Neural progenitor cell (in vitro differentiated cells): Measurements from ENCODE around the gene ZNF341. TPM values are rescaled to one million over a fixed set of nuclear protein-coding genes. Genes with fewer than 3 reads are reported as not detected.
A peak's percentile ranks its signal among the peaks of the same experiment; 100 is the strongest.

Experiments
- DNase-seq: peaks from one replicate; pipeline ENCODE4 v3.0.0-alpha.2; 2016; ENCODE audit warnings: low spot score
- H2AFZ ChIP-seq: fragments of 200-600 bp; sonication (generic); replicated peaks from 2 replicates; pipeline ENCODE4 v1.6.1; 2016; ENCODE audit warnings: antibody characterized with exemption
- H3F3A ChIP-seq: fragments of 200-600 bp; sonication (generic); 2 replicates; pipeline ENCODE4 v1.6.1; 2016; ENCODE audit warnings: antibody characterized with exemption, low read depth
- H3K27ac ChIP-seq: fragments of 200-600 bp; sonication (generic); 2 replicates; pipeline ENCODE4 v1.5.1; 2016; ENCODE audit warnings: mild to moderate bottlenecking
- H3K27me3 ChIP-seq: fragments of 200-600 bp; sonication (generic); 2 replicates; pipeline ENCODE4 v1.6.1; 2016; ENCODE audit warnings: mild to moderate bottlenecking, moderate library complexity
- H3K36me3 ChIP-seq: fragments of 200-600 bp; sonication (generic); 2 replicates; pipeline ENCODE4 v1.5.1; 2016
- H3K4me1 ChIP-seq: fragments of 200-600 bp; sonication (generic); 2 replicates; pipeline ENCODE4 v1.6.1; 2016; ENCODE audit warnings: mixed run types
- H3K4me2 ChIP-seq: fragments of 200-600 bp; sonication (generic); 2 replicates; pipeline ENCODE4 v1.6.1; 2016
- H3K4me3 ChIP-seq: fragments of 200-600 bp; sonication (generic); 2 replicates; pipeline ENCODE4 v1.5.1; 2016
- H3K79me2 ChIP-seq: fragments of 200-600 bp; sonication (generic); 2 replicates; pipeline ENCODE4 v1.6.1; 2016; ENCODE audit warnings: low read depth
- H3K9ac ChIP-seq: fragments of 200-600 bp; sonication (generic); 2 replicates; pipeline ENCODE4 v1.6.1; 2016
- H3K9me3 ChIP-seq: fragments of 200-600 bp; sonication (generic); 2 replicates; pipeline ENCODE4 v1.5.1; 2016; ENCODE audit warnings: low read depth
- H4K20me1 ChIP-seq: fragments of 200-600 bp; sonication (generic); 2 replicates; pipeline ENCODE4 v1.6.1; 2016; ENCODE audit warnings: low read depth
- H3K27ac Mint-ChIP-seq: 3 replicates; pipeline ENCODE4 v1.8.0; 2021; ENCODE audit warnings: mixed read lengths
- H3K27me3 Mint-ChIP-seq: 2 replicates; pipeline ENCODE4 v1.8.0; 2022; ENCODE audit warnings: low read depth, mild to moderate bottlenecking, inconsistent platforms, moderate library complexity, mixed read lengths; ENCODE audit not compliant: insufficient read depth
- H3K36me3 Mint-ChIP-seq: 3 replicates; pipeline ENCODE4 v1.8.0; 2021; ENCODE audit warnings: mixed read lengths
- H3K4me1 Mint-ChIP-seq: 3 replicates; pipeline ENCODE4 v1.8.0; 2021; ENCODE audit warnings: mixed read lengths
- H3K4me3 Mint-ChIP-seq: 3 replicates; pipeline ENCODE4 v1.8.0; 2021; ENCODE audit warnings: mild to moderate bottlenecking, moderate library complexity, mixed read lengths
- H3K9me3 Mint-ChIP-seq: 3 replicates; pipeline ENCODE4 v1.8.0; 2020; ENCODE audit warnings: mixed read lengths
- EZH2 ChIP-seq: fragments of 200-600 bp; sonication (generic); IDR thresholded peaks from 2 replicates; pipeline ENCODE4 v1.6.1; 2017; ENCODE audit warnings: antibody characterized with exemption, mild to moderate bottlenecking, moderate library complexity
- EZH2phosphoT487 ChIP-seq: fragments of 200-600 bp; sonication (generic); IDR thresholded peaks from 2 replicates; pipeline ENCODE4 v1.6.1; 2017; ENCODE audit warnings: antibody characterized with exemption
- total RNA-seq: library from RNA; depleted of rRNA; stranded (reverse); fragments of >200 nt; gene quantifications from 2 replicates; pipeline ENCODE4 v1.2.3, GENCODE V29; 2015; ENCODE audit warnings: low replicate concordance
- TF ChIP-seq, protein P1 (sequence below): fragments of 200-600 bp; sonication (generic); IDR thresholded peaks from 2 replicates; pipeline ENCODE4 v1.5.1; 2017; ENCODE audit warnings: antibody characterized with exemption, mild to moderate bottlenecking

ZNF341 gene
- total RNA-seq, 1 donor from 2014 or later, result 0.82 TPM

DNA sequence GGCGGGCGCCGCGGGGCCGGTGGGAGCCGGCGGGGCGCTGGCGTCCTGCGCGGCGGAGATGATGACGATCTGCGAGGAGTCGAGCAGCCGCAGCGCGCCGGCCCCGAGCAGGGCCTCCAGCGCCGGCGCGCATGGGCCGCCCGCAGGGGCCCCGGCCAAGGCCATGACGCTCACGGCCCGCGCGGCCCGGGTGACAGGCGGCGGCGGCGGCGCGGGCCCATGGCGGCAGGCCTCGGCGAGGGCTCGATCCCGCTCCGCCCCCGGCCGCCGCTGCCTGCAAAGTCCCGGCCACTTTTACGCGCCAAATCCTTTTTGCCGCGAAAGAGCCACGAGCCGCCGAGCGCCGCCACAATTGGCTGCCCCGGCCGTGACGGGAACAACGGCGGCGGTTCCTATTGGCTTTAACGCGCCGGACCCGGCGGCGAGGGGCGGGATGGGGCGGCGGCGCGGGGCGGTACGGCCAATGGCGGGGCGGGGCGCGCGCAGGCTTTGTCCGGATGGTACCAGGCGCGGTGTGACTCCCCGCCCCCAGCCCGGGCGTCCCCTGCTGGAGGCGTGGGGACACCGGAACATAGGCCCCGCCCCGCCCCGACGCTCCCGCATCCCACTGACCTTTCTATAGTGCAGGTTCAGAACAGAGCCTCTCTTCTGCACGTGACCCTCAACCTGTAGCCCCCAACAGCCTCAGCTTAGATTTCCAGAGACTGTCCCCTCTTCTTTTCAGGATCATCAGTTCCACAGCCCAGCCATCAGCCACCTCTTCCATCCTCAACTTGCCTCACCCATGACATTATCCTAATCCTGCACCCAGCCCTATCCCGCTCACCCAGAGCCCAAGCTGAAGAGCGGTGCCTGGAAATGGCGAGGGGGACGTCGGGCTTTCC, 45.5 kb upstream of the ZNF341 start, which contains the start of gene E2F1:
TSS of gene E2F1 (minus strand) at position 286 of the 884 bp plus-strand sequence. CDS start at position 165, 121 bp downstream.
- H3K36me3 Mint-ChIP-seq, result no peaks in the 10 kb centered on the region
- Histone ChIP-seq H3K36me3 (no peaks in the 10 kb centered on the region), H3K4me2 (peak within 1 kb of the TSS; percentile 88), H3K4me3 (peak within 1 kb of the TSS; percentile 65), H3K4me1 (peaks cover 20% of the 10 kb centered on the region), H4K20me1 (peaks cover 43% of the 10 kb centered on the region), H3K9me3 (no peaks in the 10 kb centered on the region), H3K27me3 (no peaks in the 10 kb centered on the region), H2AFZ (peak within 1 kb of the TSS; percentile 73), H3K9ac (no peak within 1 kb of the TSS), H3F3A (peaks cover 18% of the 10 kb centered on the region), H3K27ac (no peak within 1 kb of the TSS), H3K79me2 (peaks cover 43% of the 10 kb centered on the region)
- peaks cover 33% of the 10 kb centered on the region for H3K4me1 Mint-ChIP-seq
- TF ChIP-seq, protein P1, sequence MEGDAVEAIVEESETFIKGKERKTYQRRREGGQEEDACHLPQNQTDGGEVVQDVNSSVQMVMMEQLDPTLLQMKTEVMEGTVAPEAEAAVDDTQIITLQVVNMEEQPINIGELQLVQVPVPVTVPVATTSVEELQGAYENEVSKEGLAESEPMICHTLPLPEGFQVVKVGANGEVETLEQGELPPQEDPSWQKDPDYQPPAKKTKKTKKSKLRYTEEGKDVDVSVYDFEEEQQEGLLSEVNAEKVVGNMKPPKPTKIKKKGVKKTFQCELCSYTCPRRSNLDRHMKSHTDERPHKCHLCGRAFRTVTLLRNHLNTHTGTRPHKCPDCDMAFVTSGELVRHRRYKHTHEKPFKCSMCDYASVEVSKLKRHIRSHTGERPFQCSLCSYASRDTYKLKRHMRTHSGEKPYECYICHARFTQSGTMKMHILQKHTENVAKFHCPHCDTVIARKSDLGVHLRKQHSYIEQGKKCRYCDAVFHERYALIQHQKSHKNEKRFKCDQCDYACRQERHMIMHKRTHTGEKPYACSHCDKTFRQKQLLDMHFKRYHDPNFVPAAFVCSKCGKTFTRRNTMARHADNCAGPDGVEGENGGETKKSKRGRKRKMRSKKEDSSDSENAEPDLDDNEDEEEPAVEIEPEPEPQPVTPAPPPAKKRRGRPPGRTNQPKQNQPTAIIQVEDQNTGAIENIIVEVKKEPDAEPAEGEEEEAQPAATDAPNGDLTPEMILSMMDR, result peak; percentile 34
- TF ChIP-seq EZH2phosphoT487, result no peak
- no peaks in the 10 kb centered on the region for H3K9me3 Mint-ChIP-seq
- peaks cover 2% of the 10 kb centered on the region for H3K27me3 Mint-ChIP-seq
- peak; percentile 99 for DNase-seq
- peak within 1 kb of the TSS; percentile 80 for H3K27ac Mint-ChIP-seq
- H3K4me3 Mint-ChIP-seq, result peak within 1 kb of the TSS; percentile 92

DNA sequence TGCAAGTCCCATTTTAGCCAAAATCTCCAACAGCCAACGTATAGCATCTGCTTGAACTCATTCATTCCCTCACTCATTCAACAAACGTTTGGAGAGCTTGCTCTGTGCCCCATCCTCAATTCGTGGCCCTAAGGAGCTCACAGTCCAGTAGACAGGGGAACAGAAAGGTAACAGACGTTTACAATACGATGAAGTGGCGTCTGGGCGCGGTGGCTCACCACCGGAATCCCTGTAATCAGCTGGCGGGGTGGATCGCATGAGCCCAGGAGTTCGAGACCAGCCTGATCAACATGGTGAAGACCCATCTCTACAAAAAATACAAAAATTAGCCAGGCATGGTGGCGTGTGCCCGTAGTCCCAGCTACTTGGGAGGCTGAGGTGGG, 44.8 kb upstream of the ZNF341 start:
- peaks cover 29% of the 10 kb centered on the region for H3K4me1 Mint-ChIP-seq
- Histone ChIP-seq H3K27ac (no peak overlapping the region), H3K79me2 (peaks cover 37% of the 10 kb centered on the region), H3F3A (peaks cover 18% of the 10 kb centered on the region), H3K36me3 (no peaks in the 10 kb centered on the region), H3K4me3 (peak overlapping the region; percentile 35), H3K4me1 (peaks cover 20% of the 10 kb centered on the region), H2AFZ (peak overlapping the region; percentile 73), H3K27me3 (no peaks in the 10 kb centered on the region), H3K9me3 (no peaks in the 10 kb centered on the region), H4K20me1 (peaks cover 37% of the 10 kb centered on the region), H3K4me2 (peak overlapping the region; percentile 77), H3K9ac (no peak overlapping the region)
- peak overlapping the region; percentile 80 for H3K27ac Mint-ChIP-seq
- peaks cover 4% of the 10 kb centered on the region for H3K27me3 Mint-ChIP-seq
- TF ChIP-seq EZH2phosphoT487 (no peak), EZH2 (no peak)
- TF ChIP-seq, protein P1, result no peak
- no peaks in the 10 kb centered on the region for H3K36me3 Mint-ChIP-seq
- peak overlapping the region; percentile 82 for H3K4me3 Mint-ChIP-seq
- no peaks in the 10 kb centered on the region for H3K9me3 Mint-ChIP-seq
- no peak for DNase-seq

DNA sequence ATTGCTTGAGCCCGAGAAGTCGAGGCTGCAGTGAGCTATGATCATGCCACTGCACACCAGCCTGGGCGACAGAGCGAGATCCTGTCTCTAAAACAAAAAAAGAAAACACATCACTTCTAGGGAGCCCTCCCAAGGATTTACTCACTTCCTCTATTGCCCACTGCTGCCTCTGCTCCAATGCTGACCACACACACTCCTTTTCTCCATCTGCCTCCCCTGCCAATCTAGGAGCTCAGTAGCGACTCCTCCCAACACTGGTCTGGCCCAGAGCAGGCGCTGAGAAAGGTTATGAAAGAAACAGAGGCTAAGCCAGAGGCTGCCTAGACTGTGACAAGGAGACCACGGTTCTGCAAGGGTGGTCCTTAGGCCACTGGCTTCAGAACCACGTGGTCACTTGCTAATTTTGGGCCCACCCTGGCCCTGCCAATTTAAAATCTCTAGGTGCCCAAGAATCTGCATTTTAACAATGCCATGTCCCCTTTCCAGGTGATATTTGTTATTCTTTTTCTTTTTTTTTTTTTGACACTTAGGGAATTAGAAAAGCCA, 44.4 kb upstream of the ZNF341 start:
- peak overlapping the region; percentile 82 for H3K4me3 Mint-ChIP-seq
- H3K27ac Mint-ChIP-seq, result no peak overlapping the region

More for the DNA sequence above, 44.4 kb upstream of the ZNF341 start:
- no peak for TF ChIP-seq EZH2
- TF ChIP-seq EZH2phosphoT487, result no peak
- TF ChIP-seq, protein P1, result no peak
- no peak overlapping the region for H2AFZ ChIP-seq
- H4K20me1 ChIP-seq, result peaks cover 32% of the 10 kb centered on the region
- peaks cover 30% of the 10 kb centered on the region for H3K4me1 Mint-ChIP-seq
- no peaks in the 10 kb centered on the region for H3K36me3 Mint-ChIP-seq
- H3K4me1 ChIP-seq, result peaks cover 20% of the 10 kb centered on the region
- DNase-seq, result no peak
- peaks cover 18% of the 10 kb centered on the region for H3F3A ChIP-seq
- H3K4me3 ChIP-seq, result no peak overlapping the region
- H3K27ac ChIP-seq, result no peak overlapping the region
- H3K27me3 ChIP-seq, result no peaks in the 10 kb centered on the region
- H3K9me3 Mint-ChIP-seq, result no peaks in the 10 kb centered on the region
- no peak overlapping the region for H3K9ac ChIP-seq
- H3K4me2 ChIP-seq, result no peak overlapping the region
- H3K79me2 ChIP-seq, result peaks cover 32% of the 10 kb centered on the region
- H3K36me3 ChIP-seq, result no peaks in the 10 kb centered on the region
- peaks cover 4% of the 10 kb centered on the region for H3K27me3 Mint-ChIP-seq
- H3K9me3 ChIP-seq, result no peaks in the 10 kb centered on the region
